Left ventricle myocardium inferior (tissue), 1 donor: ENCODE results near the gene SNRNP27. TPM values are rescaled to one million over a fixed set of nuclear protein-coding genes. Genes with fewer than 3 reads are reported as not detected.

ENCODE experiments used
- DNase-seq: peaks from one replicate; pipeline ENCODE4 v3.0.0-alpha.2; 2020
- H3K27ac ChIP-seq: fragments of 200-600 bp; replicated peaks from 2 replicates; pipeline ENCODE4 v1.8.0; 2021
- H3K27me3 ChIP-seq: fragments of 200-600 bp; 2 replicates; pipeline ENCODE4 v1.8.0; 2021; ENCODE audit warnings: low read depth
- H3K36me3 ChIP-seq: fragments of 200-600 bp; 2 replicates; pipeline ENCODE4 v1.8.0; 2021
- H3K4me1 ChIP-seq: fragments of 200-600 bp; 2 replicates; pipeline ENCODE4 v1.8.0; 2021
- H3K4me3 ChIP-seq: fragments of 200-600 bp; 2 replicates; pipeline ENCODE4 v1.8.0; 2021; ENCODE audit warnings: mild to moderate bottlenecking, moderate library complexity
- H3K9me3 ChIP-seq: fragments of 200-600 bp; replicated peaks from 2 replicates; pipeline ENCODE4 v1.8.0; 2021
- intact Hi-C: fragments of 100-400 bp; cut with micrococcal nuclease; formaldehyde crosslinking; loops from one replicate; pipeline ENCODE4 v1.11.0; 2022
- long read RNA-seq: library from polyadenylated mRNA; unstranded; transcript quantifications from one replicate; pipeline ENCODE4 v2.0.0, GENCODE V29; 2021
- total RNA-seq: library from RNA; stranded (reverse); fragmentation: NEBNext Ultra II Directional; extraction: Animal tissue kit (Norgen Biotek cat#: 25700); gene quantifications from one replicate; pipeline ENCODE4 v1.2.1, GENCODE V29; 2021
- TF ChIP-seq, protein P1 (sequence below): fragments of 200-600 bp; IDR thresholded peaks from 2 replicates; pipeline ENCODE4 v1.8.0; 2021; ENCODE audit warnings: antibody characterized with exemption, mild to moderate bottlenecking, borderline replicate concordance
- donor health status: DM: no; HTN: yes; CAD: no; lungs with severe emphysema.

The SNRNP27 gene, protein sequence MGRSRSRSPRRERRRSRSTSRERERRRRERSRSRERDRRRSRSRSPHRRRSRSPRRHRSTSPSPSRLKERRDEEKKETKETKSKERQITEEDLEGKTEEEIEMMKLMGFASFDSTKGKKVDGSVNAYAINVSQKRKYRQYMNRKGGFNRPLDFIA
- total RNA-seq = 56.0 TPM
- long read RNA-seq, transcript SNRNP27-201 (6 exons, 1,802 nt) = major isoform, 38 of 40 reads
- long read RNA-seq, partial matches to known transcripts = 0 of 40 reads
- long read RNA-seq, other reads (novel, unspliced or antisense) = 0 of 40 reads

DNA sequence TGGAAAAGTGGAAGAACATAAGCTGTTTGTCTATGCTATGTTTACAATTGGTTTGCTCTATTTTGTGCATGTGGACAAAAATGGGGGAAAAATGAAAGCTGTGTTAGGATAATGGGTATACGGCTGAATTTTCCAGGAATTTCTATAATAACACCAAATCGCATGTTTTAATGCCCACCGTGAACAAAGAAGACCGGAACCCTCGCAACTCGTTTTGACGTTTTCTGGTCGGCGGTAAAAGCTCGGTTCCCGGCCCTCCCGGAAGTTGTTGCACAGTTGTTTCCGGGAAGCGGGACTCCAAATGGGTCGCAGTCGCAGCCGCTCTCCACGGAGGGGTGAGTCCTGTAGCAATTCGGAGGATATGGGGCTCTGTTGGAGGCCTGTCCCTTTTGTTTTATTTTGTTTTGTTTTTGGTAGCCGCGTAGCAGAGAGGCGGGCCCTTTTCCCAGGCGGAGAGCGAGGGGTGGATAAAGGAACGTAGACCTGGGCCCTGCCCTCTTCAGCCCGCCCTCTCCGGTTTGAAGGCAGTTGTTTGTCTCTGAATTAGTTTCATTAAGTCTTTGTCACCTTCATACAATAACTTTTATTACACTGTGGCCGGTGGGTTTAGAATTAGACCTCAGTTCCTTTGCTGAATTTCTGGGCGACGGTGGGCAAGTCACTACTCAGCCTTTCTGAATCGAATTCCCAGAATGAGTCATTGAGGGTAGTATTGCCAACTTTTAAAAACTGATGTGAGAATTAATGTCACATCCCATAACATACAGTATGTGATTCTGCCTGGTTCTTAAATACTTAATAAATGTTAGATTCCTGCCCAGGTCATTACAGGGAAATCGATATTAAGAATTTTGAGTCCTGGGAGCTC lies at the start of gene SNRNP27:
Gene SNRNP27 (plus strand): TSS at position 273 of the 868 bp plus-strand sequence. CDS start 29 bp downstream, at position 302.
- intact Hi-C loops = no loop called here
- TF ChIP-seq, protein P1, sequence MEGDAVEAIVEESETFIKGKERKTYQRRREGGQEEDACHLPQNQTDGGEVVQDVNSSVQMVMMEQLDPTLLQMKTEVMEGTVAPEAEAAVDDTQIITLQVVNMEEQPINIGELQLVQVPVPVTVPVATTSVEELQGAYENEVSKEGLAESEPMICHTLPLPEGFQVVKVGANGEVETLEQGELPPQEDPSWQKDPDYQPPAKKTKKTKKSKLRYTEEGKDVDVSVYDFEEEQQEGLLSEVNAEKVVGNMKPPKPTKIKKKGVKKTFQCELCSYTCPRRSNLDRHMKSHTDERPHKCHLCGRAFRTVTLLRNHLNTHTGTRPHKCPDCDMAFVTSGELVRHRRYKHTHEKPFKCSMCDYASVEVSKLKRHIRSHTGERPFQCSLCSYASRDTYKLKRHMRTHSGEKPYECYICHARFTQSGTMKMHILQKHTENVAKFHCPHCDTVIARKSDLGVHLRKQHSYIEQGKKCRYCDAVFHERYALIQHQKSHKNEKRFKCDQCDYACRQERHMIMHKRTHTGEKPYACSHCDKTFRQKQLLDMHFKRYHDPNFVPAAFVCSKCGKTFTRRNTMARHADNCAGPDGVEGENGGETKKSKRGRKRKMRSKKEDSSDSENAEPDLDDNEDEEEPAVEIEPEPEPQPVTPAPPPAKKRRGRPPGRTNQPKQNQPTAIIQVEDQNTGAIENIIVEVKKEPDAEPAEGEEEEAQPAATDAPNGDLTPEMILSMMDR = no peak
- peaks cover 4% of the 10 kb centered on the region for H3K9me3 ChIP-seq
- DNase-seq = peak; percentile 72
- H3K27me3 ChIP-seq = no peaks in the 10 kb centered on the region
- H3K4me3 ChIP-seq = peak within 1 kb of the TSS; percentile 88
- H3K4me1 ChIP-seq = peaks cover 42% of the 10 kb centered on the region
- H3K27ac ChIP-seq = peak within 1 kb of the TSS; percentile 85
- H3K36me3 ChIP-seq = peaks cover 39% of the 10 kb centered on the region

DNA sequence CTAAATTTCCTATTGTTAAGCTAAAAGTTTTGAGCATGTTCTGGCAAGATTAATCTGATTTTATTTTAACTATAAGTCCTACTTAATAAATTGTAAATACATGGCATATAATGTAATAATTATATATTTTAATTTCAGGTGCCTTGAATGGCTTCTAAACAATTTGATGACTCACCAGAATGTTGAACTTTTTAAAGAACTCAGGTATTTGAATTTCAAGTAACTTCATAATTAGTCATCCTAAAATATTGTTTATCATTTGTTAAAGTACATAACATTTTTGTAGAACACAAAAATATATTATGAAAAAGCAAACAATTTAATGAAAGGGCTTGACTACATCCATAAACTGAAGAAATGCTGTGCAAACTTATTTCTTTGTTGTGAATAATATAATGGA lies 49.8 kb upstream of the SNRNP27 start:
- no peak overlapping the region for H3K27ac ChIP-seq

DNA sequence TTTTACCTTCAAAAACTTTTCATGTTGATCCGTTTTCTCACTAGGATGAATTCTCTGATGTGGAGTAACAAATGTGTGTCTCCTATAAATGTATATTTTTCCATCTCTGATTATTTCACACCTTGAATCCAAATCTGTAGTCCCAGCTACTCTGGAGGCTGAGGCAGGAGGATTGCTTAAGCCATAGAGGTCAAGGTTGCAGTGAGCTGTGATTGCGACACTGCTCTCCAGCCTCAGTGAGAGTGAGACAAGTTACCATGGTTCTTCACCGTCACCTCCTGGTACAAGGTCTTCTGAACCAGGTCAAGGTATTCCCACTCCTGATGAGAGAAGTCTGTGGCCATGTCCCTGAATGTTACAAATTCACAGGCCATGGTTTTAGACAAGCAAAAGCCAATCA lies 49.2 kb upstream of the SNRNP27 start:
- no peak overlapping the region for H3K4me3 ChIP-seq
- peaks cover 50% of the 10 kb centered on the region for H3K36me3 ChIP-seq
- no peak for DNase-seq
- no peaks in the 10 kb centered on the region for H3K27me3 ChIP-seq
- H3K4me1 ChIP-seq = no peaks in the 10 kb centered on the region
- TF ChIP-seq, protein P1 = no peak
- intact Hi-C loops = no loop called here
- no peak overlapping the region for H3K27ac ChIP-seq
- H3K9me3 ChIP-seq = no peaks in the 10 kb centered on the region

More for the DNA sequence above, 49.8 kb upstream of the SNRNP27 start:
- no peak for DNase-seq
- Histone ChIP-seq H3K4me1 (no peaks in the 10 kb centered on the region), H3K9me3 (no peaks in the 10 kb centered on the region), H3K36me3 (peaks cover 54% of the 10 kb centered on the region), H3K4me3 (no peak overlapping the region), H3K27me3 (no peaks in the 10 kb centered on the region)
- TF ChIP-seq, protein P1 = no peak
- intact Hi-C loops = no loop called here

DNA sequence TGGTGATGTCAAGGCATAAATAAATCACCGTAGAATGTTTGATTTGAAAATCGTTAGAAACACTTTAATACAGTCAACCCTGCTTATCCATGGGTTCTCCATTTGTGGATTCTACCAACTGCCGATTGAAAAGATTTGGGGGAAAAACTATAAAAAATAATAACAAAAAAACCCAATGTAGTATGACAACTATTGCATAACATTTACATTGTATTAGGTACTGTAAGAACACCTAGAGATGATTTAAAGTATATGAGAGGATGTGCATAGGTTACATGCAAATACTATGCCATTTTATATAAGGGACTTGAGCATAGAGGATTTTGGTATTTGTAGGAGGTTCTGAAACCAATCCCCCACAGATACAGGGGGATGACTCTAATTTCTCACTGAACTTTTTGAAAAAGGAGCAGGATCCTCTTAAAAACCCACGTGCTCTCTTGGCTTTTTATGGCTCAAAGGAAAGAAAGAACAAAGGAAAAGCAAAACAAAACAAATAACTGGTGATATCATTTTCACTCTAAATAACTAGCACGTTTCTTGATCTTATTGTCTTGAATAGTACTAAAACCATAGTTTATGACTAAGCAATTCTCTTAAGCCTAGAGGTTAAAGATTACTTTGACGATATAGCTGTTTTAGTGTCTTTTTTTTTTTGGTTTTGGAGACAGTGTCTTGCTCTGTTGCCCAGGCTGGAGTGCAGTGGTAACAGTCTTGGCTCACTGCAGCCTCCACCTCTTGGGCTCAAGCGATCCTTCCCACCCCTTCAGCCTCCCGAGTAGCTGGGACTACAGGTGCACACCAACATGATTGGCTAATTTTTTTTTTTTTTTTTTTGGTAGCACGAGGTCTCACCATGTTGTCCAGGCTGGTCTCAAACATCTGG lies 47.3 kb upstream of the SNRNP27 start:
- DNase-seq = no peak
- no peaks in the 10 kb centered on the region for H3K4me1 ChIP-seq
- no peaks in the 10 kb centered on the region for H3K27me3 ChIP-seq
- no peak overlapping the region for H3K27ac ChIP-seq
- H3K4me3 ChIP-seq = no peak overlapping the region
- peaks cover 61% of the 10 kb centered on the region for H3K36me3 ChIP-seq
- intact Hi-C loops = no loop called here
- no peaks in the 10 kb centered on the region for H3K9me3 ChIP-seq
- TF ChIP-seq, protein P1 = no peak
